G401 (cell line): ENCODE results near the gene SLITRK3. TPM values are rescaled to one million over a fixed set of nuclear protein-coding genes. Genes with fewer than 3 reads are reported as not detected.

Source experiments
- DNase-seq: peaks from one replicate; pipeline ENCODE4 v3.0.0-alpha.2; 2015; ENCODE audit warnings: low spot score
- in situ Hi-C: cut with HindIII; loops from 2 replicates; pipeline ENCODE4 v1.10.0; 2016; ENCODE audit warnings: low sequenced_read_pairs, mixed read lengths
- total RNA-seq: library from RNA; depleted of rRNA; stranded (reverse); fragments of >200 nt; shearing (Covaris generic); gene quantifications from 2 replicates; pipeline ENCODE4 v1.2.3, GENCODE V29; 2014; rRNA removed

The SLITRK3 gene, protein sequence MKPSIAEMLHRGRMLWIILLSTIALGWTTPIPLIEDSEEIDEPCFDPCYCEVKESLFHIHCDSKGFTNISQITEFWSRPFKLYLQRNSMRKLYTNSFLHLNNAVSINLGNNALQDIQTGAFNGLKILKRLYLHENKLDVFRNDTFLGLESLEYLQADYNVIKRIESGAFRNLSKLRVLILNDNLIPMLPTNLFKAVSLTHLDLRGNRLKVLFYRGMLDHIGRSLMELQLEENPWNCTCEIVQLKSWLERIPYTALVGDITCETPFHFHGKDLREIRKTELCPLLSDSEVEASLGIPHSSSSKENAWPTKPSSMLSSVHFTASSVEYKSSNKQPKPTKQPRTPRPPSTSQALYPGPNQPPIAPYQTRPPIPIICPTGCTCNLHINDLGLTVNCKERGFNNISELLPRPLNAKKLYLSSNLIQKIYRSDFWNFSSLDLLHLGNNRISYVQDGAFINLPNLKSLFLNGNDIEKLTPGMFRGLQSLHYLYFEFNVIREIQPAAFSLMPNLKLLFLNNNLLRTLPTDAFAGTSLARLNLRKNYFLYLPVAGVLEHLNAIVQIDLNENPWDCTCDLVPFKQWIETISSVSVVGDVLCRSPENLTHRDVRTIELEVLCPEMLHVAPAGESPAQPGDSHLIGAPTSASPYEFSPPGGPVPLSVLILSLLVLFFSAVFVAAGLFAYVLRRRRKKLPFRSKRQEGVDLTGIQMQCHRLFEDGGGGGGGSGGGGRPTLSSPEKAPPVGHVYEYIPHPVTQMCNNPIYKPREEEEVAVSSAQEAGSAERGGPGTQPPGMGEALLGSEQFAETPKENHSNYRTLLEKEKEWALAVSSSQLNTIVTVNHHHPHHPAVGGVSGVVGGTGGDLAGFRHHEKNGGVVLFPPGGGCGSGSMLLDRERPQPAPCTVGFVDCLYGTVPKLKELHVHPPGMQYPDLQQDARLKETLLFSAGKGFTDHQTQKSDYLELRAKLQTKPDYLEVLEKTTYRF
- total RNA-seq: not detected in 2 replicates

DNA sequence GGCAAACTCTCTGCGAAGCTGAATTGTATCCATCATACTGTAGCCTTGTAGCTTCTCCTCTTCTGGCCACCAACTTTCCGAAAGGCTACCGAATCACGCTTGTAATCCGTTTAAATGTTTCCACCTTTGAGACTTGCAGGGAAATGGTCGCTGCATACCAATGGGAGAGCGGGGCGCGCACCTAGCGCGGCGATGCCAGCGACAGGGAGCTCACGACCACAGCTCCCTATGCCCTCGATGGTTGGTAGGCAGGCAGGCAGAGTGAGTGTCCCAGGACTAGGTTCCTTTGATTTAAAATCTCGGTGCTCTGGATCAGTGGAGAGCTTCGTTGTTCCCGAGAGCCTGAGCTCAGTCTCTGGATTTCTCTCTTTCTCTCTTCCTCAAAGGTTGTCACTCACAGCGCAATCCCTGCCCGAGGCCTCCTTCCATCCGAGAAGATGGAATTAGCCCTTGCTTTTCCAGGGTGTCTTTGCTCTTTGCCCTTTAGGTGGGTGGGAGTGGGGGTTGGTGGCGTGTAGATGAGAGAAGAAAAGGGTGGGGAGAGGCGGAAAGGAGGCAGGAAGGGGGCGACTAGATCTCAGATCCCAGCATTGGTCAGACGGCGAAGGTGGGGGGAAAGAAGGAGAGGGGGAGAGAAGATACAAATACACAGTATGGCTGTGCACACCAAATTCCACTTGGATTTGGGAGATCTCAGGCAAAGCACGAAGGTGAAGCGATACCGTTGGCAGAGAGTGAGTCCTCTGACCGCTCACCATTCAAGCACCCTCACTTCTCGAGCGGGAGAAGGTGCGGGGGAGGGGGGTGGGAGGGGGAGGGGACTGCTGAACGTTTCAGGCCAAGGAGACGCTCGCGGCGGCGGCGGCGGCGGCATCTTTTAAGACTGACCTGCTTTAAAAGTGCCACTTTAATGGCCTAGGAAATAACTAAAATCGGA, at the start of gene SLITRK3:
Gene SLITRK3, minus strand, starts transcription at position 745 of the 937 bp plus-strand sequence. CDS start 5,554 bp downstream, outside the sequence.
- in situ Hi-C loops: no loop called here
- DNase-seq: peak; percentile 76

DNA sequence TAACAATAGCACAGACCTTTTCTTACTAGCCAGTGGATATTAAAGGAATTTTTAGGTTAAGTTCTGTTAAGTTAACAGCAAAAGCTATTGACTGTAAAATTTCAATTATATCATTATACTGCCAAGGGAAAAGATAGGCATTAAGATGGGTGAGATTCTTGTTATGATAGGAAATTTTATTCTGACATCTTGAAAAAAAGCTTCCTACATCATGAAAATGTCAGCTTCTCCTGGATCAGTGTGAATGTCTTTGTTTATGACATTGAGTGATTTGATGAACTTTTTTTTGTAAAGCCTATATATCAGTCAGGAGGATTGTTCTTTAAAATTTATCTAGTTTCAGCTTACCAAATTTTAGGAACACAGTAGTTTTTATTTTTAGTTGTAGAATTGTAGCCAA, 47.4 kb upstream of the SLITRK3 start:
- in situ Hi-C loops: no loop called here
- DNase-seq: no peak

DNA sequence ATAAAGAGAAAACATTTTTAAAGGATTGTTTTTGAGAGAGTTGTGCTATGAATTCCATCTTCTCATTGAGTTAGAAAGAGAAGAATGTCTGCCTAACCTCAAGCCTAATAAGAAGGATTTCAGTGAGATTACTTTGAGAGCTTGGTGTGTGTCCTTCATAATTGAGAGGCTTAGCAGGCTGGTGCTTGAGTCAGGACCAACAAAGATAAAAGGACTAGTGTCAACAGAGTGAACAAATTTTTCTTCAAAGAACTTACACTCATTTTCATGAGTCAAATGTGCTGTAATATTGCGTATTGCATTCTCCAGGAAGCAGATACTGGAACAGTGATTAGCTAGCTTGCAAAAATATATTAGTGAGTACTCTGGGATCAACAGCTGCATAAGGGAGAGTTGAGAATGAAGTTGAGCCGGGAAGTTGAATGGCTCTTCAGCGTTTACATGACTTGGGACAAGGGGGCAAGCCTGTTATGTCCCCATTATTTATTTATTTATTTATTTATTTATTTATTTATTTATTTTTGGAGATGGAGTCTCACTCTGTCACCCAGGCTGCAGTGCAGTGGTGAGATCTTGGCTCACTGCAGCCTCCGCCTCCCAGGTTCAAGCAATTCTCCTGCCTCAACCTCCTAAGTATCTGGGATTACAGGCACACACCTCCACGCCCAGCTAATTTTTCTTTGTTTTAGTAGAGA, 37.5 kb upstream of the SLITRK3 start:
- in situ Hi-C loops: no loop called here
- DNase-seq: no peak

DNA sequence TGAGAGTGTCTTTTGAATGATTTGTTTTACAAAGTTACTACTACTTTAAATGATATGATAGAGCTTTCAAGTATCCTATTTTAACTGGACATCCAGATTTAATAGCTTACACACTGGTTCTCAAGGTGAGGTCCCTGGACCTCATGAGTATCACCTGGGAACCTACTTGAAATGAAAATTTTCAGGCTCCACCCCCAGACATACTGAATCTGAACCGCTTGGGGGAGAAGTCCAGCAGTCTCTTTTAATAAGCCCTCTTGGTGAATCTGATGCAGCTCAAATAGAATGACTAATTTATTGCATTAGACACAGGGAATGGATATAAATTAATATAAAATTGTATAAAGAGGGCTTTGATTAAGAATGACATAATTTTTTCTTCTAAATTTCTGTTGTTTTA, 29.4 kb upstream of the SLITRK3 start:
- no peak for DNase-seq
- in situ Hi-C loops: no loop called here

DNA sequence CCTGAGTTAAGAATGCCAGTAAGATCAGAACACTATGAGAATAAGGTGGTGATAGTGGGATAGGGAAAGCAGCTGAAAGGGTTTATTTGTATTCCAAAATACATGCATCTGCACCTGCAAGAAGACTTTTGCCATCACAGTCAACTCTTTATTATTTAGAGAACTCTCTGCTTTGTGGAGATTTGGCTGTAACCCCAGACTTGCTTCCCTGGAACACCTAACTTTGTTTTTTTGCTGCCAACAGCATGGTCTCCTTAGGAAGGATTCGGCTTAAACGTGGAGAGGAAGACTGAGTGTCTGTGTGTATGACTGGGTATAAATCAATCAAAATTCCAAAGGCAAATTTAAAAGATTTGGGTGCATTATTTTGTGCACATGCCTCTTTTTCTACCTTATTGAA, 21.6 kb upstream of the SLITRK3 start:
- in situ Hi-C loops: no loop called here
- no peak for DNase-seq

DNA sequence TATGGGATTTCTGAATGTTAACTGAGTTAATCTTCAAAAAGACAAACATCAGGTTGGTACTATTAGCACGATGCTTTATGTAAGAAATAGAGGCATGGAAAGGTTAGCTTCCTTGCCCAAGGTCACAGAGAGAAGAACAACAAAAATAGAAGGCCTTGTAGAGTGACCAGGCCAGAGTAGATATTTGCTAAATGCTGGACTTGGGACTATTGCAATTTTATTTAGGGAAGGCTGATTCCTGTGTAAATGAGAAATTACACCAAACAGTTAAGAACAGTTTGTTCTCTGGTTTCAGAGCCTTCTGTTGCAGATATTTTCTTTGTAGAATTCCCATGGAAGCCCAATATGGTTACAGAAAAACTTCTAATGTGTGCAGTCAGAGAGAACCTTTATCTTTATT, 16.4 kb upstream of the SLITRK3 start:
- in situ Hi-C loops: no loop called here
- DNase-seq: no peak

DNA sequence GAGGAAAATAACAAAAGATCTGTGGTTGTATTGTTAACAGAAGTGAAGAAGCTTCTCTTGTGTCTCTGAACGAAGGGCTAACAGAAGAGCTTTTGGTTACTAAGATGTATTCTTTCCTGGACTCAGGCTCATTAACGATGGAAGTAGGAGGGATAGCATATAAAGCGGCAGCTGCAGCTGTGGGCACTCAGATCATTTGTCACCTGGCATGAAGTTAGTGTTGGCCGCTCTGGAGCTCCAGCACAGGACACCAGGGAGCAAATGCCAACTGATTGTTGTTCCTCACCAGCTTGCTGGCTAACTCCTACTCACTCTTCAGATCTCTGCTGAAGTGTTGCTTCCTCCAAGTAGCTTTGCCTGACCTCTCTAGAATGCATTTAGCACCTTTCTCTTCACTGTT, 15.5 kb upstream of the SLITRK3 start:
- no peak for DNase-seq

DNA sequence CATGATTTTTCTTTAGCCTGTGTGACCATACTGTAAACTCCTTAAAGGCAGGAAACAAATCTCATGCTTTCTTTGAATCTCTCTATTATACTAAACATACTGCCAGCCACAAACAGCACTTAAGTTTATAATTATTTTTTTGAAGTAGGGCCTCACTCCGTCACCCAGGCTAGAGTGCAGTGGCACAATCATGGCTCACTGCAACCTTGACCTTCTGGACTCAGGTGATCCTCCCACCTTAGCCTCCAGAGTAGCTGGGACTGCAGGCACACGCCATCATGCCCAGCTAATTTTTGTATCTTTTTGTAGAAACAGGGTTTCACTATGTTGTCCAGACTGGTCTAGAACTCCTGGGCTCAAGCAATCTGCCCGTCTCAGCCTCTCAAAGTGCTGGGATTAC, 14.5 kb upstream of the SLITRK3 start:
- DNase-seq: no peak
- in situ Hi-C loops: no loop called here

More for the DNA sequence above, 15.5 kb upstream of the SLITRK3 start:
- in situ Hi-C loops: no loop called here

DNA sequence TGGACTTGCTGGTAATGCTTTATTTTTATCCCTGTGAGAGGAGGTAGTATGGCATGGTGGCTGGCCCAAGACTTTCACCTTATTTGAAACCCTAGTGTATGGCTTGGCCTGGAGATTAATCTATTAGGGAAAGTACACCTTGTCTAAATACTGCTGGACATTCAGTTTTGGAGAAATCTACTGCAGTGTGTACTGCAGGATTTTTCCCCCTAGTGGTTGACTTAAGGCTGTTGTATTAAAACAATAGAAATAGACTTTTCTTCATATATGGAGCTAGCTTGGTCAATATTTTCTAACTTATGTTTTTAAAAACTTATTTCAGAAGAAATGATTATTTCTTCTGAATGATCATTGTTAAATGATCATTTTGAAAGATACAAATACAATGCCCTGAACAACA, 13.9 kb upstream of the SLITRK3 start:
- peak; percentile 55 for DNase-seq
- in situ Hi-C loops: no loop called here

DNA sequence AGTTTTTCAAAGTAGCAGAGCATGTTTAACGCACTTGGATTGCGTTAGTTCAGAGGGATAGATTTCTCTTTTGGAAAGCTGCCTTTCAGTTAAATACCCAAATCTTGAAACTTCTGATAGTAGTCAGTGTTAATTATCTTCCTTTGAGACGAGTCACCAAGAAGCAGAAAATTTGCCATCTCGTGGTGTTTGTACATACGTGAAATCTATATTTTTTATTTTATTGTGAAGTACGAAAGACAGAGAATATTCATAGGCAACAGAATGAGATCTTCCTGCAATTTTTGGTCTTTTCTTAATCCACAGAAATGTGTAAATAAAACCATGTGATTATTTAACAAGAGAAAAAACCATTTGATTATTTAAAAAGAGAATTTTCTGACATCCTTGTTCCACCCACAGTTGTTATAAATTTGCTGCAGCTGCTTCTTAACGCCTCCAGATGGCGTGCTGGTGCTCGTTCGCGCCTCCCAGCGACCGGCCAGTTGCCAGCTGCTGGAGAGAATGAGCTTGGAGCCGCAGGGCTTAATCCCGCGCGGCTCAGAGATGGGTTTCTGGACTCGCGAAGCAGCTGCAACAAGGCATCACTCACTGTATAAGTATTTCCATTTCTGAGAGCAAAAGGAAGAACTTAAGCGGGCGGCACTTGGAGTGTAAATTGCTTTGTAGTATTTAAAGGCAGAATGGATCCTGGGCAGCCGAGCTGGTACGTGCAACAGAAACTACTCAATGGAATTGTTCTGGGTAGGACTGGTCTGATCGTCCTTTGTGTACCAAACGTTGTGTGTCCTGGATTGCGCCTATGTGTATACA, 10.5 kb upstream of the SLITRK3 start:
- peak; percentile 86 for DNase-seq
- in situ Hi-C loops: no loop called here

DNA sequence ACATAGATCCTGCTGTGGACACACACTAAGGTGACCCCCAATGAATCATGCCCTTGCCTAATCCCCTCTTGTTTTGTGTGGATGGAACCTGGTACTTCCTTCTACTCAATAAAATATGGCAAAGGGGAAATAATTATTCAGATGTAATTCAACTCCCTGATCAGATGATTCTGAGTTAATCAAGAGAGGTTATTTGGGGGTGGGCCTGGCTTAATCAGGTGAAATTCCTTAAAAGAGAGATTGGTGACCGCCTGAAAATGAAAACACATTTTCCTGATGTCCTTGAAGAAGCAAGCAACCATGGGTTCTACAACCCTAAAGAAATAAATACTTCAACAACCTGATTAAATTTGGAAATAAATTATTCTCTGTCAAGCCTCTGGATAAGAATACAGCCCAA, 8.3 kb upstream of the SLITRK3 start:
- no peak for DNase-seq

DNA sequence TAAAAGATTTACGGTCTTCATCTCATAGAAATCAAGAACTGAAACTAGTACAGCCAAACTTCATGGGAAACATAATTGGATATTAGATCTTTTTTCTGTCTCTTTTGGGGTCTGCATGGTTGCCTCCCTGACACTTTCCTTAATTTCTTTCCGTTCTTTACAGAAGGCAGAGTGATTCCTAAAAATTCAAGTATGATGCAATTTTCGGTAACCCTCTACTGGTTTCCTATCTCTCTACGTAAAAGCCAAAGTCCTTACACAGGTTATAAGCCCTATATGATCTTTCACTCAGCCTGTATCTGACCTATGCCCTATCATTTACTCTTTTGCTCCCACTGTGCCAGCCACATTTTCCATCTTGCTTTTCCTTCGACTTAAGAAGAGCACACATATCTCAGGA, 6.8 kb upstream of the SLITRK3 start:
- in situ Hi-C loops: no loop called here
- DNase-seq: no peak

More for the DNA sequence above, 8.3 kb upstream of the SLITRK3 start:
- in situ Hi-C loops: no loop called here

DNA sequence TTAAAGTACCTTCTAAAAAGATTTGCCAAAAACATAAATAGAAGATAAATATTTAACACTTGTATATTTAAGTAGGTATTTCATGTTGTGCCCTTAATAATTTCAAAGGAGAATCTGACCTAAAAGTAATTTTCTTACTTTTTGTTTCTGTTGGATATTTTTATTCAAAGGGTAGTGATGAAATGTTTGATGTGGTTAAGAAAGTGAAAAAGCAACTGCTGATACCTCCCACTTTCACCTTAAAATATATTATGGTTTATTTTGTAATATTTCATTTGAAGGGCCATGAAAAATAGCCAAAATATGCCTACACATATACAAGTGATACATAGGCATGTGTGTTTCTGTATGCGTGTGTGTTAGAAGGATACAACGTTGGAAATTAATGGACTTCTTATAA, 5.8 kb upstream of the SLITRK3 start:
- DNase-seq: no peak
- in situ Hi-C loops: no loop called here

DNA sequence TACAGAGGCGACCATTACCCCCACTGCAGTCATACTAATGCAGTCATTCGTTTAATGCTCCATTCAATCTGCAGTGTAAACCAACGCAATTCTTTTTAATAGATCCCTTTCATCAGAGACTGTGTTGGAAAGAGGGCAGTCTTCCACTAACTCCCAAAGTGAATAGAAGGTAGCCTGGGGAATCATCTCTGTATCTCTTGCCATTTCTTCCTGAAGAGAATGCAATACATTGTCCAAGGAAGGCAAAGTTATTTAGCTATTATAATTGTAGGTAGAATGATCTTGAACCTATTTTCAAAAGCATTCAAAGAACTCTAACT, 1.3 kb upstream of the SLITRK3 start:
- peak; percentile 64 for DNase-seq
- in situ Hi-C loops: no loop called here

DNA sequence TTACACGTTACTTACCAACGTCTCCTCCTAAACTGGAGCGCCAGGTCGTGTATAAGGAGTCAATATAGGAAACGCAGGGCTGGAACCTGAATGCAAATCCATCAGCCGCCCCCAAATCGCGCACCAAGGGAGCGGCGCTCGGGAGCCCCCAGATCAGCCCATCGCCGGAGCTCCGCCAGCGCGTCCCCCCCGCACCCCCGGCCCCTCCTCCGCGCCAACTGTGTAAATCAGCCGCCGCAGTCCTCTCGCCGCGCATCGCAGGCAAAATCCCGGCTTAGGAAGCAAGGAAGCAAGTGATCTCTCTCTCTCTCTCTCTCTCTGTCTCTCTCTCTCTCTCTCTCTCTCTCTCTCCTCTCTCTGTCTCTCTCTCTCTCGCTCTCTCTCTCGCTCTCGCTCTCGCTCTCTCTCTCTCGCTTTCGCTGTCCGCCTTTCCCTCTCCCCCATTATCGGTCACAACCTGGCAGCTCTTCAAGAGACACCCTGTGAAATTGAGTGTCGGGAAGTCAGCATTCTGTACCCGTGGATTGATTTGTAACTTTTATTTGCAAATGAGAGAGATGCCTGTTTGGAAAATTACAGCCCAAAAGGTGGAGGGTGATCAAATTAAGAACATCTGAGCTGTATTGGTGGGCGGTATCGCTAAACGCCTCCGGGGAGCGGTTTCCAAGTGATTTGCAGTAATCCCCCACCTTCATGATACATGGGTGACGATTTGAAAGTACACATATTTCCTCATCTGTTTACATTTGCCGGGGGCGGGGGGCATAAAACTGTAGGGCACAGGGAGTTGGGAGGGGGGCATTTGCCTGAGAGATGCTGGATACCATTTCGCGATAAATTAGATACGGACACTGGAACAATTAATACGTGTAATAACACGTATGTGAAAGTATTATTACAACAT, 645 bp upstream of the SLITRK3 start:
- peak; percentile 61 for DNase-seq
- in situ Hi-C loops: no loop called here

DNA sequence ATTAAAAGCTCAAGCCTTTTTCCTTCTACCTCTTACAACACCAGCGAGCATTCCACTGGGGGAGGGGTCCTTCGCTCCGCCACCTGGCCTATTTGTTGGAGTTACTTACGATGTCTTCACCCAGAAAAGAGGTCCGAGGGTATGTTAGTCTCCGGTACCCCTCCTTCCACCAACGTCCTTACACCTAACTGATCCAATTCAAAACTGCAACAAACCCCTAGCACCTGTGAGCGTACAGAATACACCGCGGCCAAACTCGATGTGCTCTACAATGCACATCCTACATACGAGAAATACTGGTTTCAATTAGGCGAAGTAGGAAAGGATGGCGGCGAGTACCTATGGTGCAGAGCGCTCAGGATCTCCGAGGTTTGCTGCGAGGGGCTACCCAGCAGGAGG, 944 bp downstream of the SLITRK3 start:
- DNase-seq: peak; percentile 60
- in situ Hi-C loops: no loop called here
